Measurements from ENCODE around the gene PRODH2. TPM values are rescaled to one million over a fixed set of nuclear protein-coding genes. Genes with fewer than 3 reads are reported as not detected.
"Not testable (repeated sequence)": the region's sequence is repeated elsewhere in the genome, so short reads cannot be mapped to it uniquely, and the experiment has no call there.

PRODH2 gene
- total and polyA plus RNA-seq, 3 donors from 2014 or later, result 0.99 to 2.7 (median 1.3) TPM

- H3K27ac ChIP-seq, result no peak overlapping the region
- intact Hi-C loops (cut with DNase I; ENCODE audit: low total_unique reads), result no loop called here
- WGBS, 2 donors, result 24 to 26% methylated on average over 9 of the region's 9 CpGs
- H3K9me3 ChIP-seq, result no peaks in the 10 kb centered on the region
- peaks cover 7% of the 10 kb centered on the region for H3K4me1 ChIP-seq
- peak overlapping the region in 1 of 2 donors; percentile 85 for H3K4me3 ChIP-seq
- H3K36me3 ChIP-seq (ENCODE audit: low read depth, missing control alignments), result no peaks in the 10 kb centered on the region
- DNase-seq, result no peak
- TF ChIP-seq CTCF (IDR thresholded peaks at IDR 0.05) (no peak), POLR2A (IDR thresholded peaks at IDR 0.05) (no peak)
- H3K27me3 ChIP-seq, result no peaks in the 10 kb centered on the region
Measured at GRCh38 chr19:35775046-35775297, 37.7 kb downstream of the PRODH2 start.

GRCh38 chr19:35774274-35775045 lies 38.2 kb downstream of the PRODH2 start:
- TF ChIP-seq POLR2A (IDR thresholded peaks at IDR 0.05), result no peak
- no peak for TF ChIP-seq CTCF (IDR thresholded peaks at IDR 0.05)
- intact Hi-C loops (cut with DNase I; ENCODE audit: low total_unique reads), result no loop called here
- no peaks in the 10 kb centered on the region for H3K27me3 ChIP-seq
- whole genome bisulfite sequencing, 2 donors, result 24 to 48% methylated on average over 16 of the region's 16 CpGs
- H3K36me3 ChIP-seq (ENCODE audit: low read depth, missing control alignments), result no peaks in the 10 kb centered on the region
- H3K4me3 ChIP-seq, result peak overlapping the region in 1 of 2 donors; percentile 85
- H3K4me1 ChIP-seq, result peaks cover 7% of the 10 kb centered on the region
- no peak for DNase-seq
- H3K9me3 ChIP-seq, result no peaks in the 10 kb centered on the region
- no peak overlapping the region for H3K27ac ChIP-seq

- WGBS, 2 donors, result 67 to 68% methylated on average over 9 of the region's 9 CpGs
- Histone ChIP-seq H3K4me1 (peaks cover 13% of the 10 kb centered on the region), H3K9me3 (no peaks in the 10 kb centered on the region), H3K27ac (no peak overlapping the region), H3K36me3 (ENCODE audit: low read depth, missing control alignments) (no peaks in the 10 kb centered on the region), H3K4me3 (no peak overlapping the region), H3K27me3 (no peaks in the 10 kb centered on the region)
- TF ChIP-seq POLR2A (IDR thresholded peaks at IDR 0.05) (no peak), CTCF (IDR thresholded peaks at IDR 0.05) (no peak)
- intact Hi-C loops (cut with DNase I; ENCODE audit: low total_unique reads), result no loop called here
- no peak for DNase-seq
Measured at GRCh38 chr19:35773020-35773806, 39.4 kb downstream of the PRODH2 start.

GRCh38 chr19:35772362-35772761 lies 40.3 kb downstream of the PRODH2 start:
- H3K36me3 ChIP-seq (ENCODE audit: low read depth, missing control alignments); H3K27ac ChIP-seq; H3K27me3 ChIP-seq; H3K9me3 ChIP-seq; H3K4me3 ChIP-seq; DNase-seq; intact Hi-C loops (cut with DNase I; ENCODE audit: low total_unique reads): not testable (repeated sequence)
- 76 to 87% methylated on average over 3 to 5 of the region's 5 CpGs for WGBS, 2 donors
- H3K4me1 ChIP-seq, result peaks cover 21% of the 10 kb centered on the region

GRCh38 chr19:35768082-35768421 lies 44.6 kb downstream of the PRODH2 start:
- DNase-seq, result no peak
- intact Hi-C loops (cut with DNase I; ENCODE audit: low total_unique reads), result no loop called here
- H3K9me3 ChIP-seq, result no peaks in the 10 kb centered on the region
- TF ChIP-seq CTCF (IDR thresholded peaks at IDR 0.05), result no peak
- TF ChIP-seq POLR2A (IDR thresholded peaks at IDR 0.05), result no peak
- H3K36me3 ChIP-seq (ENCODE audit: low read depth, missing control alignments), result no peaks in the 10 kb centered on the region
- no peaks in the 10 kb centered on the region for H3K27me3 ChIP-seq
- H3K27ac ChIP-seq, result peak overlapping the region in 1 of 2 donors; percentile 30
- peak overlapping the region in 1 of 2 donors; percentile 7 for H3K4me3 ChIP-seq
- peaks cover 18% of the 10 kb centered on the region for H3K4me1 ChIP-seq
- 16 to 43% methylated on average over 10 to 15 of the region's 15 CpGs for WGBS, 2 donors

Data from testis (tissue), 3 donors.